GM21423 (cell line): Measurements from ENCODE around the gene FADS1.

Experiments
- ATAC-seq: cut with Tn5 transposase; IDR thresholded peaks from one replicate; pipeline ENCODE4 v1.9.1; 2021; ENCODE audit warnings: mild to moderate bottlenecking, moderate library complexity; ENCODE audit not compliant: unreplicated experiment

The FADS1 gene

GRCh38 chr11:61816736-61817455 is at the start of gene FADS1:
TSS of gene FADS1 (minus strand) at chr11:61817003. CDS start at chr11:61816929, 74 bp downstream.
- ATAC-seq: peak; percentile 51

- no peak for ATAC-seq
Observed at GRCh38 chr11:61866231-61866957, 49.6 kb upstream of the FADS1 start.

GRCh38 chr11:61864814-61865775 is 48.3 kb upstream of the FADS1 start:
- ATAC-seq: no peak

- no peak for ATAC-seq
Observed at GRCh38 chr11:61863548-61864081, 46.8 kb upstream of the FADS1 start.

- ATAC-seq: no peak
Observed at GRCh38 chr11:61862714-61863547, 46.1 kb upstream of the FADS1 start.

GRCh38 chr11:61861634-61862033 is 44.8 kb upstream of the FADS1 start:
- no peak for ATAC-seq

- ATAC-seq: no peak
Observed at GRCh38 chr11:61860054-61860903, 43.5 kb upstream of the FADS1 start.

GRCh38 chr11:61855939-61856680 is 39.3 kb upstream of the FADS1 start:
- no peak for ATAC-seq

- ATAC-seq: no peak
Observed at GRCh38 chr11:61854966-61855714, 38.3 kb upstream of the FADS1 start.

GRCh38 chr11:61854206-61854895 is 37.5 kb upstream of the FADS1 start:
- ATAC-seq: no peak

GRCh38 chr11:61853698-61854169 is 36.9 kb upstream of the FADS1 start:
- no peak for ATAC-seq

- no peak for ATAC-seq
Observed at GRCh38 chr11:61851900-61852295, 35.1 kb upstream of the FADS1 start.

- ATAC-seq: no peak
Observed at GRCh38 chr11:61851113-61851899, 34.5 kb upstream of the FADS1 start.

- no peak for ATAC-seq
Observed at GRCh38 chr11:61850687-61851086, 33.9 kb upstream of the FADS1 start.

GRCh38 chr11:61848631-61849030 is 31.8 kb upstream of the FADS1 start:
- ATAC-seq: no peak

GRCh38 chr11:61847914-61848581 is 31.2 kb upstream of the FADS1 start:
- no peak for ATAC-seq
